Calu3 (cell line): ENCODE results near the gene RAB4A. TPM values are rescaled to one million over a fixed set of nuclear protein-coding genes. Genes with fewer than 3 reads are reported as not detected.

ENCODE experiments used
- BruUV-seq: library from RNA; stranded (reverse); fragments of 400-500 nt; replicated peaks from 2 replicates; lab custom pipeline; 2021; lab: Mats Ljungman, UMichigan
- CTCF ChIA-PET: fragments of 300-600 bp; sonication (Branson Sonifier 250); formaldehyde crosslinking; loops from one replicate; lab custom pipeline; 2022; ENCODE audit warnings: antibody characterized with exemption; lab: Charles Lee
- DNase-seq: peaks from one replicate; pipeline ENCODE4 v3.0.0; 2022
- H3K27ac Mint-ChIP-seq: one replicate; pipeline ENCODE4 v1.8.0; 2022; ENCODE audit warnings: mixed read lengths; ENCODE audit not compliant: unreplicated experiment
- H3K27me3 Mint-ChIP-seq: one replicate; pipeline ENCODE4 v1.8.0; 2022; ENCODE audit warnings: mixed read lengths; ENCODE audit not compliant: unreplicated experiment
- H3K36me3 Mint-ChIP-seq: one replicate; pipeline ENCODE4 v1.8.0; 2022; ENCODE audit warnings: mild to moderate bottlenecking, moderate library complexity, mixed read lengths; ENCODE audit not compliant: insufficient read depth, unreplicated experiment
- H3K4me1 Mint-ChIP-seq: one replicate; pipeline ENCODE4 v1.8.0; 2022; ENCODE audit warnings: mild to moderate bottlenecking, low read depth, mixed read lengths; ENCODE audit not compliant: unreplicated experiment
- H3K4me3 Mint-ChIP-seq: one replicate; pipeline ENCODE4 v1.8.0; 2022; ENCODE audit warnings: mild to moderate bottlenecking, low read depth, moderate library complexity, mixed read lengths; ENCODE audit not compliant: unreplicated experiment
- H3K9me3 Mint-ChIP-seq: one replicate; pipeline ENCODE4 v1.8.0; 2022; ENCODE audit warnings: low read depth, mixed read lengths; ENCODE audit not compliant: unreplicated experiment
- intact Hi-C: fragments of 100-400 bp; cut with micrococcal nuclease; formaldehyde crosslinking; loops from one replicate; pipeline ENCODE4 v1.10.0; 2022; ENCODE audit not compliant: unreplicated experiment
- total RNA-seq: library from RNA; stranded (reverse); gene quantifications from 2 replicates; pipeline ENCODE4 v1.2.3, GENCODE V29; 2022
- TF ChIP-seq, protein P1 (sequence below): fragments of 200-600 bp; IDR thresholded peaks from one replicate; pipeline ENCODE4 v1.8.0; 2022; ENCODE audit warnings: antibody characterized with exemption; ENCODE audit not compliant: unreplicated experiment

Gene RAB4A
- total RNA-seq, 1 experiment from 2014 or later, result 78.7 TPM

GRCh38 chr1:229352975-229353374 lies 82.1 kb downstream of the RAB4A start:
- H3K9me3 Mint-ChIP-seq, result peaks cover 2% of the 10 kb centered on the region
- peaks cover 61% of the 10 kb centered on the region for H3K27me3 Mint-ChIP-seq
- TF ChIP-seq, protein P1, sequence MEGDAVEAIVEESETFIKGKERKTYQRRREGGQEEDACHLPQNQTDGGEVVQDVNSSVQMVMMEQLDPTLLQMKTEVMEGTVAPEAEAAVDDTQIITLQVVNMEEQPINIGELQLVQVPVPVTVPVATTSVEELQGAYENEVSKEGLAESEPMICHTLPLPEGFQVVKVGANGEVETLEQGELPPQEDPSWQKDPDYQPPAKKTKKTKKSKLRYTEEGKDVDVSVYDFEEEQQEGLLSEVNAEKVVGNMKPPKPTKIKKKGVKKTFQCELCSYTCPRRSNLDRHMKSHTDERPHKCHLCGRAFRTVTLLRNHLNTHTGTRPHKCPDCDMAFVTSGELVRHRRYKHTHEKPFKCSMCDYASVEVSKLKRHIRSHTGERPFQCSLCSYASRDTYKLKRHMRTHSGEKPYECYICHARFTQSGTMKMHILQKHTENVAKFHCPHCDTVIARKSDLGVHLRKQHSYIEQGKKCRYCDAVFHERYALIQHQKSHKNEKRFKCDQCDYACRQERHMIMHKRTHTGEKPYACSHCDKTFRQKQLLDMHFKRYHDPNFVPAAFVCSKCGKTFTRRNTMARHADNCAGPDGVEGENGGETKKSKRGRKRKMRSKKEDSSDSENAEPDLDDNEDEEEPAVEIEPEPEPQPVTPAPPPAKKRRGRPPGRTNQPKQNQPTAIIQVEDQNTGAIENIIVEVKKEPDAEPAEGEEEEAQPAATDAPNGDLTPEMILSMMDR, result no peak
- no peak overlapping the region for H3K27ac Mint-ChIP-seq
- BruUV-seq, result no TSS peak
- intact Hi-C loops, result no loop called here
- H3K36me3 Mint-ChIP-seq, result no peaks in the 10 kb centered on the region
- CTCF ChIA-PET, result no interaction called here
- no peak for DNase-seq
- H3K4me1 Mint-ChIP-seq, result no peaks in the 10 kb centered on the region
- H3K4me3 Mint-ChIP-seq, result no peak overlapping the region

- no TSS peak for BruUV-seq
- Mint-ChIP-seq H3K27me3 (peaks cover 72% of the 10 kb centered on the region), H3K4me3 (no peak overlapping the region), H3K27ac (no peak overlapping the region), H3K4me1 (no peaks in the 10 kb centered on the region), H3K9me3 (peaks cover 2% of the 10 kb centered on the region), H3K36me3 (no peaks in the 10 kb centered on the region)
- CTCF ChIA-PET, result no interaction called here
- TF ChIP-seq, protein P1, result no peak
- no peak for DNase-seq
- intact Hi-C loops, result no loop called here
Observed at GRCh38 chr1:229354226-229354625, 83.3 kb downstream of the RAB4A start.

Other genes starting within 250 kb of the RAB4A start
- 10.0 and 11.1 TPM in 2 replicates for gene CCSAP, start 71.9 kb downstream of the RAB4A start, total RNA-seq
- 0.37 and 0.45 TPM in 2 replicates for gene ACTA1, start 163.0 kb downstream of the RAB4A start, total RNA-seq
- gene NUP133, start 237.2 kb downstream of the RAB4A start, total RNA-seq, result 45.2 and 50.9 TPM in 2 replicates